ENCODE measurements around the gene GTPBP1. TPM values are rescaled to one million over a fixed set of nuclear protein-coding genes. Genes with fewer than 3 reads are reported as not detected.

Gene GTPBP1
- polyA plus RNA-seq, 1 experiment = 29.3 TPM

DNA sequence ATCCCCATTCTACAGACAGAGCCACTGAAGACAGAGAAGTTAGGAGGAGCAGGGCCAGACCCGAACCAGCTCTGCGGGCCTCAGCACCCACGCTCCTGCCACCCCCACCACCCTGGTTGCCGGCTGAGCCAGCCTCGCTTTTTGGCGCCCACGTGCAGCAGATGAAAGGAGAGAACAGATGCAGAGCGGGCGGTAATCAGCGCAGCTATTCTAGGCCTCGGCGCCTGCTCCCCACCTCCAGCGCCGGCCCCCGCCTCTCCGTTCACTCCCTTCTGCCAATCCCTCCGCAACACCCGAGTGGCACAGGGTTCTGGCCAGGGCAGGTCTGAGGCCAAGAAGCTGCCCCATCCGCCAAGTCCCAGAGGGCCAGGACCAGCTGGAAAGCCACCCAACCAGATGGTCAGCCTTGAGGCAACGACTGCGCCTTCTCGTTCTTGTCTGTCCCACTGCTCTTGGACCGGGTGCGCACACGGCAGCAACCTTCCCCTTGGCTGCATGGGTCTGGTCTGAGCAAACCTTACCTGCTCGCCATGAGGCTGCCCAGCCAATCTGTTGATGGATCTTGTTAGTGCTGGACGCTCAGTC, 71.4 kb downstream of the GTPBP1 start:
- ChIA-PET CTCF (interaction anchor here (1.0 kb wide), 1 partner anchor 8 kb away, joined by 4 read pairs; no protein-coding TSS in a partner anchor), POLR2A (no interaction called here)
- no peak for DNase-seq (ENCODE audit: low read depth, low spot score)
- Histone ChIP-seq H3K4me3 (ENCODE audit: low read depth, low read length) (no peak overlapping the region), H3K9me3 (ENCODE audit: control insufficient read depth, insufficient read depth, low read length) (no peaks in the 10 kb centered on the region), H3K27me3 (ENCODE audit: control insufficient read depth, insufficient read depth, low read length) (no peaks in the 10 kb centered on the region), H3K27ac (ENCODE audit: low read depth, low read length) (no peak overlapping the region)
- TF ChIP-seq, protein P1, sequence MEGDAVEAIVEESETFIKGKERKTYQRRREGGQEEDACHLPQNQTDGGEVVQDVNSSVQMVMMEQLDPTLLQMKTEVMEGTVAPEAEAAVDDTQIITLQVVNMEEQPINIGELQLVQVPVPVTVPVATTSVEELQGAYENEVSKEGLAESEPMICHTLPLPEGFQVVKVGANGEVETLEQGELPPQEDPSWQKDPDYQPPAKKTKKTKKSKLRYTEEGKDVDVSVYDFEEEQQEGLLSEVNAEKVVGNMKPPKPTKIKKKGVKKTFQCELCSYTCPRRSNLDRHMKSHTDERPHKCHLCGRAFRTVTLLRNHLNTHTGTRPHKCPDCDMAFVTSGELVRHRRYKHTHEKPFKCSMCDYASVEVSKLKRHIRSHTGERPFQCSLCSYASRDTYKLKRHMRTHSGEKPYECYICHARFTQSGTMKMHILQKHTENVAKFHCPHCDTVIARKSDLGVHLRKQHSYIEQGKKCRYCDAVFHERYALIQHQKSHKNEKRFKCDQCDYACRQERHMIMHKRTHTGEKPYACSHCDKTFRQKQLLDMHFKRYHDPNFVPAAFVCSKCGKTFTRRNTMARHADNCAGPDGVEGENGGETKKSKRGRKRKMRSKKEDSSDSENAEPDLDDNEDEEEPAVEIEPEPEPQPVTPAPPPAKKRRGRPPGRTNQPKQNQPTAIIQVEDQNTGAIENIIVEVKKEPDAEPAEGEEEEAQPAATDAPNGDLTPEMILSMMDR (IDR thresholded peaks at IDR 0.05; ENCODE audit: low read depth, low read length) = no peak

- no peaks in the 10 kb centered on the region for H3K27me3 ChIP-seq (ENCODE audit: control insufficient read depth, insufficient read depth, low read length)
- POLR2A ChIA-PET = no interaction called here
- no peak overlapping the region for H3K4me3 ChIP-seq (ENCODE audit: low read depth, low read length)
- TF ChIP-seq, protein P1 (IDR thresholded peaks at IDR 0.05; ENCODE audit: low read depth, low read length) = no peak
- H3K9me3 ChIP-seq (ENCODE audit: control insufficient read depth, insufficient read depth, low read length) = no peaks in the 10 kb centered on the region
- DNase-seq (ENCODE audit: low read depth, low spot score) = no peak
- no peak overlapping the region for H3K27ac ChIP-seq (ENCODE audit: low read depth, low read length)
- CTCF ChIA-PET = interaction anchor here (1.5 kb wide), 1 partner anchor 12 kb away, joined by 10 read pairs; no protein-coding TSS in a partner anchor
These were observed 75.3 kb downstream of the GTPBP1 start for GRCh38 chr22:38781033-38781432.

- no peak for DNase-seq (ENCODE audit: low read depth, low spot score)
- H3K9me3 ChIP-seq (ENCODE audit: control insufficient read depth, insufficient read depth, low read length) = no peaks in the 10 kb centered on the region
- TF ChIP-seq, protein P1 (IDR thresholded peaks at IDR 0.05; ENCODE audit: low read depth, low read length) = no peak
- CTCF ChIA-PET = interaction anchor here (0.7 kb wide), 1 partner anchor 42 kb away, joined by 7 read pairs; no protein-coding TSS in a partner anchor
- no peak overlapping the region for H3K27ac ChIP-seq (ENCODE audit: low read depth, low read length)
- H3K27me3 ChIP-seq (ENCODE audit: control insufficient read depth, insufficient read depth, low read length) = no peaks in the 10 kb centered on the region
- POLR2A ChIA-PET = no interaction called here
- no peak overlapping the region for H3K4me3 ChIP-seq (ENCODE audit: low read depth, low read length)
These were observed 76.8 kb downstream of the GTPBP1 start for GRCh38 chr22:38782402-38783094.

Small RNAs within 50 kb of the gene (small RNA-seq; reads per million reads assigned to genes)
- not detected for gene AL021707.8 (ENCODE audit: insufficient read length, low read depth)

Other genes starting within 250 kb of the GTPBP1 start
- gene KDELR3, start 237.8 kb upstream of the GTPBP1 start, polyA plus RNA-seq (2011; rRNA removed) = 223 and 278 TPM in 2 replicates
- gene DDX17, start 199.6 kb upstream of the GTPBP1 start, polyA plus RNA-seq (2011; rRNA removed) = 348 and 426 TPM in 2 replicates
- 0.29 and 0.89 TPM in 2 replicates for gene DMC1, start 135.8 kb upstream of the GTPBP1 start, polyA plus RNA-seq (2011; rRNA removed)
- gene FAM227A, start 49.6 kb upstream of the GTPBP1 start, polyA plus RNA-seq (2011; rRNA removed) = 1.0 and 1.4 TPM in 2 replicates
- 39.7 and 43.0 TPM in 2 replicates for gene CBY1, start 49.3 kb upstream of the GTPBP1 start, polyA plus RNA-seq (2011; rRNA removed)
- gene TOMM22, start 24.0 kb upstream of the GTPBP1 start, polyA plus RNA-seq (2011; rRNA removed) = 55.9 and 68.9 TPM in 2 replicates
- gene JOSD1, start 5.0 kb upstream of the GTPBP1 start, polyA plus RNA-seq (2011; rRNA removed) = 29.6 and 31.8 TPM in 2 replicates
- 24.5 and 33.2 TPM in 2 replicates for gene SUN2, start 50.1 kb downstream of the GTPBP1 start, polyA plus RNA-seq (2011; rRNA removed)
- gene DNAL4, start 88.2 kb downstream of the GTPBP1 start, polyA plus RNA-seq (2011; rRNA removed) = 12.6 and 15.5 TPM in 2 replicates
- 1.7 and 2.3 TPM in 2 replicates for gene NPTXR, start 138.1 kb downstream of the GTPBP1 start, polyA plus RNA-seq (2011; rRNA removed)
- 14.7 and 19.8 TPM in 2 replicates for gene CBX6, start 166.3 kb downstream of the GTPBP1 start, polyA plus RNA-seq (2011; rRNA removed)

All from AG04450 (cell line).